GM10266 (cell line): ENCODE data around the gene SMCO2.

ENCODE experiments used
- DNase-seq: peaks from one replicate; pipeline ENCODE4 v3.0.0; 2012; ENCODE audit errors: extremely low spot score
- TF ChIP-seq, protein P1 (sequence below): IDR thresholded peaks from 2 replicates; pipeline ENCODE4 v1.5.1; 2012; ENCODE audit warnings: mild to moderate bottlenecking, low read depth; ENCODE audit not compliant: control insufficient read depth, insufficient read depth; ENCODE audit errors: missing control alignments

SMCO2 gene

DNA sequence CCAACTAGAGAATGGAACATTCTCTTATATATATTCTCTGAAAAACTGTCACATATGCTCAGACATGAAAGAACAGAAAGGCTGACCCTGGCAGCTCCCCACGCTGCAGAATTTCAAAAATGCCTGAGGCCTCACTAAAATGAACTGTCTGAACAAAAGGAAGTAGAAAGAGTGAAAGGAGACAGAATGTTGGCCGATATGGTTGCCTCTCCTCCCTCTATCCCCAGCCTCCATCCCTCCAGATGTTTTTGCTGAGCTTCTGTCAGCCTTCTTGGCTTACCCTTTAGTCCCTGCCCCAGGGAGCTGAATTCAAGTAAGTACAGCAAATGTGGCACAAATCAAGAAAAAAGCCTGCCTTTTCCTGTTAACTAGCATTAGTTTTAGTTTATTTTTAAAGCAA, 6.9 kb downstream of the SMCO2 start:
- TF ChIP-seq, protein P1, sequence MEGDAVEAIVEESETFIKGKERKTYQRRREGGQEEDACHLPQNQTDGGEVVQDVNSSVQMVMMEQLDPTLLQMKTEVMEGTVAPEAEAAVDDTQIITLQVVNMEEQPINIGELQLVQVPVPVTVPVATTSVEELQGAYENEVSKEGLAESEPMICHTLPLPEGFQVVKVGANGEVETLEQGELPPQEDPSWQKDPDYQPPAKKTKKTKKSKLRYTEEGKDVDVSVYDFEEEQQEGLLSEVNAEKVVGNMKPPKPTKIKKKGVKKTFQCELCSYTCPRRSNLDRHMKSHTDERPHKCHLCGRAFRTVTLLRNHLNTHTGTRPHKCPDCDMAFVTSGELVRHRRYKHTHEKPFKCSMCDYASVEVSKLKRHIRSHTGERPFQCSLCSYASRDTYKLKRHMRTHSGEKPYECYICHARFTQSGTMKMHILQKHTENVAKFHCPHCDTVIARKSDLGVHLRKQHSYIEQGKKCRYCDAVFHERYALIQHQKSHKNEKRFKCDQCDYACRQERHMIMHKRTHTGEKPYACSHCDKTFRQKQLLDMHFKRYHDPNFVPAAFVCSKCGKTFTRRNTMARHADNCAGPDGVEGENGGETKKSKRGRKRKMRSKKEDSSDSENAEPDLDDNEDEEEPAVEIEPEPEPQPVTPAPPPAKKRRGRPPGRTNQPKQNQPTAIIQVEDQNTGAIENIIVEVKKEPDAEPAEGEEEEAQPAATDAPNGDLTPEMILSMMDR, result no peak
- DNase-seq, result no peak

DNA sequence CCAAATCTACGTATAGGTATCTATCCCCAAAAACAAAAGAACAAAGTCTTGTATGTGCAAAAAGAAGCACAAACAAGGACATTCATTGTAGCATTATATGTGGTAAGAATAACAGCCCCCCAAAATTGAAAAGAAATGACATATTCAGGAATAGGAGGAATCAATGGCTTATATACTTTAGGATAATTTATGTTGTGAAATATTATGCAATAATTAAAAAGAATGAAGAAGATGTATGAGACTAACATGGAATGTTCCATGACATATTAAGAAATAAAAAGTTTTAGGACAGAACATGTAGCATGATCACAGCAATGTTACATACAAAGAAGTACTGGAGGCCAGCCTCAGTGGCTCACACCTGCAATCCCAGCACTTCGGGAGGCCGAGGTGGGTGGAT, 9.1 kb downstream of the SMCO2 start:
- TF ChIP-seq, protein P1, result no peak
- DNase-seq, result no peak

DNA sequence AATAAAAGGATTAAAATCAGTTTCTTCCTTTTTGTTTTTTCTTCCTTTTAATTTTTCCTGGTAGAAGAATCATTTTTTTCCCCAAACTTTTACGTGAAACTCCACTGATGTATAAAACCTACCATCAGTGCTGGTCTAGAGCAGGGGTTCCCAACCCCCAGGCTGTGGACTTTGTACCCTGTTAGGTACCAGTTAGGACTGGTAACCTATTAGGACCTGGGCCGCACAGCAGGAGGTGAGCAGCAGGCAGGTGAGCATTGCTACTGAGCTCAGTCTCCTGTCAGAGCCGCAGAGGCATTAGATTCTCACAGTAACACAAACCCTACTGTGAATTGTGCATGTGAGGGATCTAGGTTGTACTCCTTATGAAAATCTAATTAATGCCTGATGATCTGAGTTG, 10.1 kb downstream of the SMCO2 start:
- TF ChIP-seq, protein P1, result no peak
- DNase-seq, result no peak

DNA sequence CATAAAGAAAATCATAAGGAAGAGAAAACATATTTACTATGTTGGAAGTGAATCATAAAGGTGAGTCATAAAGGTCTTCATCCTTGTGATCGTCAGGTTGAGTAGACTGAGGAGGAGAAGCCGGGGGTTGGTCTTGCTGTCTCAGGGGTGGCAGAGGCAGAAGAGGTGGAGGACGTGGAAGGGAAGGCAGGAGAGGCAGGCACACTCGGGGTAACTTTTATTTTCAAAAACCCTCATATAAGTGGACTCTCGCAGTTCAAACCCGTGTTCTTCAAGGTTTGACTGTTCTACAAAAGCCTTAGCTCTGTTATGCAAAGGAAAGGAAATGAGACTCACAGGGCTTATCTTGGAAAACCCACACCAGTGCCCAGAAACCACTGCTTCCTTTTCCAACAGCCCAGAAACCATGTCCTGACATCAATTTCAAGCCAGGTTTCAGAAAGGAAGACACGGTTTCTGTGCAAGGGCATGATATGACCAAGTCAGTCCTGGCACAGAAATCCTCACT, 14.0 kb downstream of the SMCO2 start:
- TF ChIP-seq, protein P1, result no peak
- DNase-seq, result no peak

DNA sequence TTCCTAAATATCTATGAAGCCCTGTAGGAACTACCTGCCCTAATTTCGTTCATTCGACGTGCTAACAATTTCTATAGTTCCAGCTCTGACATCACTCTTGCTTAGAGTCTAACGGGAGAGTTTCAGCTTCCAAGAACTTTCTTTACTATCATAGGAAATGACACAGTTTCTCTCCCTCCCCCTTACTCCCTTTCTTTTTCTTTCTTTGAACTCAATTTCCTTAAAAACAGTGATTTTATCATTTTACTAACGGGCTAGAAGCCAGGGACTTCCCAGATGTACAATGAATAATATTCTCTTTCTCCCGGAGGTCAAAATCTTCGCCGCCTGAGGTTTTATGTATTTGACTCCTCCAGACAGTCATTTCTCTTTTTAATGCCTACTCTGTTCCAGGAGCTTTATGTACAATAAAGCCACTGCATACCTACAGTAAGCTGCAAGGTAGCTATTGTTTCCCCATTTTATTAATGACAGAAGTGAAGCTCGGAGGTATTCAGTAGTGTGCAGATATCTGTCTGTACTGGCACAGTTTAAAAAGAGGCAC, 15.7 kb downstream of the SMCO2 start:
- TF ChIP-seq, protein P1, result no peak
- DNase-seq, result no peak

DNA sequence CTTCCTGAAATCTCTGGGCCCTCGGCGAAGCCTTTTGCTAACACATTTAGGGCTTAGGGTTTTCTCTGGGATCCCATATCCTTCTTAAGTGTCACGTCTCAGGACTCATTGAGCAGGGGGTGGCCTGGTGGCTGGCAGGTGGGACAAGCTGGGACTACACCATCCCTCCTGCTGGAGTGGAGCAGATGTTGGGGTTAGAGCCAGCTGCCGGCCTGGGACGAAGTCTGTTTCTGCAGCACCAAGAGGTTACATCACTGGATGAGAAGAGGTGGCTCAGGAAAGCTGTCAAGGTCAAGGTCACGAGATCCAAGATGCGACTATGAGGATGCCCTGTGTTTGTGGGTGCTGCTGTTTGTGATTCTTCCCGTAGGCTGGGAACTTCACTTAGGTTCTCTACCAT, 16.3 kb downstream of the SMCO2 start:
- no peak for DNase-seq
- TF ChIP-seq, protein P1, result no peak

DNA sequence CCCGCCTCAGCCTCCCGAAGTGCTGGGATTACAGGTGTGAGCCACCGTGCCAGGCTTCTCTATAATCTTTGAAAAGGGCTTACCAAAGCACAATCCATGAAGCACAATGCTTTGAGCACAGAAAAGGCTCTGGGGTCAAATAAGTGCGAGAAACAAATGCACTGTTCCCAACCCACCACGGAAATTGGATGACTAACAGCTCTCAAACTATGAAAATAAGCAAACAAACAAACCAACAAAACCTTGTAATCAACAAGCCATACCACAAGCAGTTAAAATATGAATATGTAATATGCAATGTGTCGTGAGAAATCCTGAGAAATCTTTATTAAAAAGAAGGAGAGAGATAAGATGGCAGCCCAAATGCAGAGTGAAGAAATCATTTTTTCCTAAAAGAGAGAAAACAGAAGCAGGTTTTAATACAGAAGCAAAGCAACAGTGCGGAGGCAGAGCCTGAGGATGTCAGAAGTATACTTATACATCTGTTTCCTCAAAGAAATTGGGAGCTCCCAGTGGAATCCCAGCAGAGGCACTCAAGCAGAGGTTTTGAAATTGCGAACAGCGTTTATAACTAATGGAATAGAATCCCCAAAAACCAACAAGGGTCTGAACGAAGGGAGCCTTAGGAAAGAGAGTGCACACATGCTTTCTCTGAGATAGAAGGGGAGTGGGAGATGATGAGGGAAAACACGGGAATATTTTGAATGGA, 17.1 kb downstream of the SMCO2 start:
- TF ChIP-seq, protein P1, result no peak
- DNase-seq, result no peak
